HepG2 (cell line): ENCODE data around the gene VWCE. TPM values are rescaled to one million over a fixed set of nuclear protein-coding genes. Genes with fewer than 3 reads are reported as not detected.
A peak's percentile ranks its signal among the peaks of the same experiment; 100 is the strongest.

Experiments used
- LCORL ChIP-seq, 2 experiments: fragments of 450-650 bp in 1 of 2; sonication (generic) in 1 of 2; formaldehyde crosslinking in 1 of 2; IDR thresholded peaks; 2 replicates each; pipeline versions ENCODE4 v1.5.0 to v1.6.1; 2017 to 2020; ENCODE audit warnings: antibody characterized with exemption in 1 of 2, missing genetic modification reagents in 1 of 2
- SRF ChIP-seq: IDR thresholded peaks from 2 replicates; pipeline ENCODE4 v1.6.1; 2011; ENCODE audit warnings: mild to moderate bottlenecking, low read depth, low read length, moderate library complexity
- U2AF1 ChIP-seq: fragments of 200-400 bp; formaldehyde crosslinking; optimal IDR thresholded peaks from 2 replicates; pipeline ENCODE3; 2017; ENCODE audit warnings: mild to moderate bottlenecking, low read depth, low read length
- ZNF747 ChIP-seq: sonication (generic); formaldehyde crosslinking; IDR thresholded peaks from 2 replicates; pipeline ENCODE4 v1.8.1; 2023; ENCODE audit warnings: missing genetic modification reagents, mild to moderate bottlenecking, borderline replicate concordance
- polyA plus RNA-seq, 8 experiments: library from polyadenylated mRNA; depleted of rRNA in 3 of 8; stranded (reverse) in 7 of 8; unstranded in 1 of 8; fragments of >200 nt; fragmentation: Illumina TruSeq in 4 of 8; extraction: Trizol in 4 of 8; gene quantifications; 2 replicates each; pipeline versions ENCODE4 v1.2.1 to v1.2.3, GENCODE V29; 2011 to 2016; ENCODE audit warnings: low read depth in 4 of 8, missing spikeins in 1 of 8, mixed read lengths in 1 of 8; ENCODE audit not compliant: insufficient read depth in 1 of 8
- total RNA-seq, 5 experiments: library from RNA; depleted of rRNA; stranded (reverse); fragments of >200 nt; fragmentation: Illumina TruSeq; extraction: Trizol; gene quantifications; 2 replicates each; pipeline ENCODE4 v1.2.3, GENCODE V29; 2016; ENCODE audit warnings: low read depth in 1 of 5
- TF ChIP-seq, protein P1 (sequence below), 2 experiments: fragments of 450-650 bp in 1 of 2; sonication (generic) in 1 of 2; formaldehyde crosslinking in 1 of 2; IDR thresholded peaks; 2 replicates each; pipeline versions ENCODE4 v1.6.1 to v1.8.0; 2016 to 2022; ENCODE audit warnings: antibody characterized with exemption in 1 of 2, mild to moderate bottlenecking in 1 of 2, missing genetic modification reagents in 1 of 2
- TF ChIP-seq, protein P2 (sequence below): sonication (generic); formaldehyde crosslinking; IDR thresholded peaks from 2 replicates; pipeline ENCODE4 v1.5.1; 2020; ENCODE audit warnings: mild to moderate bottlenecking, moderate library complexity, missing genetic modification reagents
- TF ChIP-seq, protein P3 (sequence below): sonication (generic); formaldehyde crosslinking; IDR thresholded peaks from 2 replicates; pipeline ENCODE4 v1.5.0; 2020; ENCODE audit warnings: mild to moderate bottlenecking, missing genetic modification reagents
- TF ChIP-seq, protein P4 (sequence below): sonication (generic); formaldehyde crosslinking; IDR thresholded peaks from 2 replicates; pipeline ENCODE4 v1.5.1; 2020; ENCODE audit warnings: mild to moderate bottlenecking, missing genetic modification reagents
- TF ChIP-seq, protein P5 (sequence below): sonication (generic); formaldehyde crosslinking; IDR thresholded peaks from 2 replicates; pipeline ENCODE4 v1.4.0; 2020; ENCODE audit warnings: missing genetic modification reagents

Gene VWCE
- total and polyA plus RNA-seq, 2 of the 13 experiments (the other 11 are each of a cell fraction or from before 2014, with no cell fraction given), result 27.6 to 58.3 TPM

DNA sequence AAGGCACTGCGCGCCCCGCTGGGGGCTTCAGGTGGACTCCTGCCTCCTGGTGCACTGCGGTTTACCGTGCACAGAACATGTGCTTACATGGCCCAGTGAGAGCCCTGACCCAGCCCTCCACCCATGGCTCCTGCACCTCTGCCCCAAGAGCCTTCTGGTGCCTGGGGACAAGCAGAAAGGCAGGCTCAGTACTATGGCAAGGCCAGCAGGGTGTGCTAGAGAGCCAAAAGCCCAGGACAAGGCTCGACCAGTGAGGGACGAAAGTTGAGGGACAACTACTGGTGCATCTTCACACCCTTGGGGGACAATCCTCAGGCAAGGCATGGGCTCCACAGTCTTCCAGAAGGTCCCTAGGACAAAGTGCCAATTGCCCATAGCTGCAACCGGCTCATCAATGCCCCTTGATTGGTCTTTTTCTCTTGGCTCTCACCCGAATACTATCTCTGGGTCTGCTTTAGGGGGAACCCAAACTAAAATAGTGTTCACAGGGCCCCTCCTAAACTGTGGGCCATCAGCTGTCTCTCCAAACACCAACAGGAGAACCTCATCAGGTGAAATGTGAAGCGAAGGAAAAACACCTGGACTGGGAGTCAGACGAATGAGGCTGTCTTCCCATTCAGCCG is 40.6 kb downstream of the VWCE start (continued):
- TF ChIP-seq, protein P1, sequence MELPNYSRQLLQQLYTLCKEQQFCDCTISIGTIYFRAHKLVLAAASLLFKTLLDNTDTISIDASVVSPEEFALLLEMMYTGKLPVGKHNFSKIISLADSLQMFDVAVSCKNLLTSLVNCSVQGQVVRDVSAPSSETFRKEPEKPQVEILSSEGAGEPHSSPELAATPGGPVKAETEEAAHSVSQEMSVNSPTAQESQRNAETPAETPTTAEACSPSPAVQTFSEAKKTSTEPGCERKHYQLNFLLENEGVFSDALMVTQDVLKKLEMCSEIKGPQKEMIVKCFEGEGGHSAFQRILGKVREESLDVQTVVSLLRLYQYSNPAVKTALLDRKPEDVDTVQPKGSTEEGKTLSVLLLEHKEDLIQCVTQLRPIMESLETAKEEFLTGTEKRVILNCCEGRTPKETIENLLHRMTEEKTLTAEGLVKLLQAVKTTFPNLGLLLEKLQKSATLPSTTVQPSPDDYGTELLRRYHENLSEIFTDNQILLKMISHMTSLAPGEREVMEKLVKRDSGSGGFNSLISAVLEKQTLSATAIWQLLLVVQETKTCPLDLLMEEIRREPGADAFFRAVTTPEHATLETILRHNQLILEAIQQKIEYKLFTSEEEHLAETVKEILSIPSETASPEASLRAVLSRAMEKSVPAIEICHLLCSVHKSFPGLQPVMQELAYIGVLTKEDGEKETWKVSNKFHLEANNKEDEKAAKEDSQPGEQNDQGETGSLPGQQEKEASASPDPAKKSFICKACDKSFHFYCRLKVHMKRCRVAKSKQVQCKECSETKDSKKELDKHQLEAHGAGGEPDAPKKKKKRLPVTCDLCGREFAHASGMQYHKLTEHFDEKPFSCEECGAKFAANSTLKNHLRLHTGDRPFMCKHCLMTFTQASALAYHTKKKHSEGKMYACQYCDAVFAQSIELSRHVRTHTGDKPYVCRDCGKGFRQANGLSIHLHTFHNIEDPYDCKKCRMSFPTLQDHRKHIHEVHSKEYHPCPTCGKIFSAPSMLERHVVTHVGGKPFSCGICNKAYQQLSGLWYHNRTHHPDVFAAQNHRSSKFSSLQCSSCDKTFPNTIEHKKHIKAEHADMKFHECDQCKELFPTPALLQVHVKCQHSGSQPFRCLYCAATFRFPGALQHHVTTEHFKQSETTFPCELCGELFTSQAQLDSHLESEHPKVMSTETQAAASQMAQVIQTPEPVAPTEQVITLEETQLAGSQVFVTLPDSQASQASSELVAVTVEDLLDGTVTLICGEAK (IDR thresholded peaks at IDR 0.05), result no peak
- TF ChIP-seq, protein P1 (CRISPR knock-in tag; IDR thresholded peaks at IDR 0.05), result no peak
- TF ChIP-seq, protein P2, sequence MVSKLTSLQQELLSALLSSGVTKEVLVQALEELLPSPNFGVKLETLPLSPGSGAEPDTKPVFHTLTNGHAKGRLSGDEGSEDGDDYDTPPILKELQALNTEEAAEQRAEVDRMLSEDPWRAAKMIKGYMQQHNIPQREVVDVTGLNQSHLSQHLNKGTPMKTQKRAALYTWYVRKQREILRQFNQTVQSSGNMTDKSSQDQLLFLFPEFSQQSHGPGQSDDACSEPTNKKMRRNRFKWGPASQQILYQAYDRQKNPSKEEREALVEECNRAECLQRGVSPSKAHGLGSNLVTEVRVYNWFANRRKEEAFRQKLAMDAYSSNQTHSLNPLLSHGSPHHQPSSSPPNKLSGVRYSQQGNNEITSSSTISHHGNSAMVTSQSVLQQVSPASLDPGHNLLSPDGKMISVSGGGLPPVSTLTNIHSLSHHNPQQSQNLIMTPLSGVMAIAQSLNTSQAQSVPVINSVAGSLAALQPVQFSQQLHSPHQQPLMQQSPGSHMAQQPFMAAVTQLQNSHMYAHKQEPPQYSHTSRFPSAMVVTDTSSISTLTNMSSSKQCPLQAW, result peak; percentile 42; the same call in 1 of the 2 replicates
- TF ChIP-seq SRF (no peak), U2AF1 (no peak), LCORL (IDR thresholded peaks at IDR 0.05) (no peak), LCORL (CRISPR knock-in tag; IDR thresholded peaks at IDR 0.05) (peak; percentile 69), ZNF747 (CRISPR knock-in tag) (no peak)
- TF ChIP-seq, protein P3, sequence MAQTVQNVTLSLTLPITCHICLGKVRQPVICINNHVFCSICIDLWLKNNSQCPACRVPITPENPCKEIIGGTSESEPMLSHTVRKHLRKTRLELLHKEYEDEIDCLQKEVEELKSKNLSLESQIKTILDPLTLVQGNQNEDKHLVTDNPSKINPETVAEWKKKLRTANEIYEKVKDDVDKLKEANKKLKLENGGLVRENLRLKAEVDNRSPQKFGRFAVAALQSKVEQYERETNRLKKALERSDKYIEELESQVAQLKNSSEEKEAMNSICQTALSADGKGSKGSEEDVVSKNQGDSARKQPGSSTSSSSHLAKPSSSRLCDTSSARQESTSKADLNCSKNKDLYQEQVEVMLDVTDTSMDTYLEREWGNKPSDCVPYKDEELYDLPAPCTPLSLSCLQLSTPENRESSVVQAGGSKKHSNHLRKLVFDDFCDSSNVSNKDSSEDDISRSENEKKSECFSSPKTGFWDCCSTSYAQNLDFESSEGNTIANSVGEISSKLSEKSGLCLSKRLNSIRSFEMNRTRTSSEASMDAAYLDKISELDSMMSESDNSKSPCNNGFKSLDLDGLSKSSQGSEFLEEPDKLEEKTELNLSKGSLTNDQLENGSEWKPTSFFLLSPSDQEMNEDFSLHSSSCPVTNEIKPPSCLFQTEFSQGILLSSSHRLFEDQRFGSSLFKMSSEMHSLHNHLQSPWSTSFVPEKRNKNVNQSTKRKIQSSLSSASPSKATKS (CRISPR knock-in tag), result no peak
- TF ChIP-seq, protein P4, sequence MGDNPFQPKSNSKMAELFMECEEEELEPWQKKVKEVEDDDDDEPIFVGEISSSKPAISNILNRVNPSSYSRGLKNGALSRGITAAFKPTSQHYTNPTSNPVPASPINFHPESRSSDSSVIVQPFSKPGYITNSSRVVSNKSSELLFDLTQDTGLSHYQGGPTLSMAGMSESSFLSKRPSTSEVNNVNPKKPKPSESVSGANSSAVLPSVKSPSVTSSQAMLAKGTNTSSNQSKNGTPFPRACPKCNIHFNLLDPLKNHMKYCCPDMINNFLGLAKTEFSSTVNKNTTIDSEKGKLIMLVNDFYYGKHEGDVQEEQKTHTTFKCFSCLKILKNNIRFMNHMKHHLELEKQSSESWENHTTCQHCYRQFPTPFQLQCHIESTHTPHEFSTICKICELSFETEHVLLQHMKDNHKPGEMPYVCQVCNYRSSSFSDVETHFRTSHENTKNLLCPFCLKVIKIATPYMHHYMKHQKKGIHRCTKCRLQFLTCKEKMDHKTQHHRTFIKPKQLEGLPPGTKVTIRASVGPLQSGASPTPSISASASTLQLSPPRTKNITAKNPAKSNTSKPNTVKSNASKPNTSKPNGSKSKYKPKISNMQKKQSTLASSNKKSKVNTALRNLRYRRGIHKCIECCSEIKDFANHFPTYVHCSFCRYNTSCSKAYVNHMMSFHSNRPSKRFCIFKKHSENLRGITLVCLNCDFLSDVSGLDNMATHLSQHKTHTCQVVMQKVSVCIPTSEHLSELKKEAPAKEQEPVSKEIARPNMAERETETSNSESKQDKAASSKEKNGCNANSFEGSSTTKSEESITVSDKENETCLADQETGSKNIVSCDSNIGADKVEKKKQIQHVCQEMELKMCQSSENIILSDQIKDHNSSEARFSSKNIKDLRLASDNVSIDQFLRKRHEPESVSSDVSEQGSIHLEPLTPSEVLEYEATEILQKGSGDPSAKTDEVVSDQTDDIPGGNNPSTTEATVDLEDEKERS (CRISPR knock-in tag), result no peak
- TF ChIP-seq, protein P5, sequence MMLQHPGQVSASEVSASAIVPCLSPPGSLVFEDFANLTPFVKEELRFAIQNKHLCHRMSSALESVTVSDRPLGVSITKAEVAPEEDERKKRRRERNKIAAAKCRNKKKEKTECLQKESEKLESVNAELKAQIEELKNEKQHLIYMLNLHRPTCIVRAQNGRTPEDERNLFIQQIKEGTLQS (CRISPR knock-in tag), result no peak
